ENCODE measurements around the gene MEF2B. TPM values are rescaled to one million over a fixed set of nuclear protein-coding genes. Genes with fewer than 3 reads are reported as not detected.
A peak's percentile ranks its signal among the peaks of the same experiment; 100 is the strongest.

The MEF2B gene
- total and polyA plus RNA-seq, 2 donors (not counting 3 experiments of a cell fraction or from before 2014, with no cell fraction given) = 0.52 to 1.2 TPM

DNA sequence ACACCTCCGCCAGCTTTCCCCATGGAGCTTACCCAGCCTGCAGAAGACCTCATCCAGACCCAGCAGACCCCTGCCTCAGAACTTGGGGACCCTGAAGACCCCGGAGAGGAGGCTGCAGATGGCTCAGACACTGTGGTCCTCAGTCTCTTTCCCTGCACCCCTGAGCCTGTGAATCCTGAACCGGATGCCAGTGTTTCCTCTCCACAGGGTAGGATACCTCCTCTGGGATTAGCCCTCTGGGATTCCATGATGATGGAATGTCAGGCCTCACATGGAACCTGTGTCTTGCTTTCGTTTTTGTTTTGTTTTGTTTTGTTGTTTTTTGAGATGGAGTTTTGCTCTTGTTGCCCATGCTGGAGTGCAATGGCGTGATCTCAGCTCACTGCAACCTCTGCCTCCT lies 23.9 kb upstream of the MEF2B start:
- BruUV-seq (replicated peaks) = no TSS peak
- ChIA-PET CTCF (interaction anchor here (2.9 kb wide), 1 partner anchor 149 kb away, joined by 12 read pairs; no protein-coding TSS in a partner anchor), POLR2A (interaction anchor here (0.6 to 1.1 kb wide), 2 partner anchors 7 to 52 kb away, joined by 4 to 6 read pairs; no protein-coding TSS in a partner anchor)
- Histone ChIP-seq H3K4me2 (ENCODE audit: insufficient read depth, low read length) (peak overlapping the region; percentile 89), H3K4me1 (ENCODE audit: control insufficient read depth, extremely low read depth, insufficient read depth, low read length) (peaks cover 15% of the 10 kb centered on the region), H2AFZ (ENCODE audit: low read depth, low read length) (no peak overlapping the region), H3K9ac (replicated peaks; ENCODE audit: extremely low read depth, insufficient read depth, low read length) (no peak overlapping the region), H3K9me1 (replicated peaks; ENCODE audit: control insufficient read depth, extremely low read depth, insufficient read depth, low read length) (no peaks in the 10 kb centered on the region), H3K4me3 (replicated peaks in 1 of 3; ENCODE audit: insufficient read depth in 1 of 3, low read depth in 1 of 3, low read length in 3 of 3) (no peak overlapping the region), H4K20me1 (replicated peaks; ENCODE audit: control insufficient read depth, extremely low read depth, insufficient read depth, low read length) (no peaks in the 10 kb centered on the region), H3K27ac (ENCODE audit: insufficient read depth, low read depth, low read length) (no peak overlapping the region), H3K79me2 (ENCODE audit: control insufficient read depth, insufficient read depth, low read length) (peaks cover 29% of the 10 kb centered on the region), H3K9me3 (replicated peaks; ENCODE audit: control insufficient read depth, insufficient read depth, low read length) (no peaks in the 10 kb centered on the region), H3K27me3 (ENCODE audit: control insufficient read depth in 2 of 2, insufficient read depth in 2 of 2, low read length in 2 of 2) (no peaks in the 10 kb centered on the region), H3K36me3 (ENCODE audit: control insufficient read depth in 2 of 2, extremely low read depth in 1 of 2, insufficient read depth in 2 of 2, low read length in 2 of 2) (peaks cover 3 to 21% of the 10 kb centered on the region in 2 experiments)
- TF ChIP-seq GATA2 (IDR thresholded peaks at IDR 0.05; ENCODE audit: insufficient read depth, insufficient read length, low read depth, low read length) = no peak
- TF ChIP-seq FOS (IDR thresholded peaks at IDR 0.05; ENCODE audit: borderline replicate concordance, insufficient read depth, low read length) = no peak
- TF ChIP-seq, protein P1, sequence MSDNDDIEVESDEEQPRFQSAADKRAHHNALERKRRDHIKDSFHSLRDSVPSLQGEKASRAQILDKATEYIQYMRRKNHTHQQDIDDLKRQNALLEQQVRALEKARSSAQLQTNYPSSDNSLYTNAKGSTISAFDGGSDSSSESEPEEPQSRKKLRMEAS (IDR thresholded peaks at IDR 0.05; ENCODE audit: insufficient read depth, insufficient read length) = no peak
- intact Hi-C loops (cut with micrococcal nuclease) = loop anchor here (2.0 to 10.0 kb wide), 2 partner anchors 127 to 291 kb away; partner anchors contain the start of genes MAU2 and SUGP1
- FAIRE-seq = no peak
- dilution Hi-C loops (cut with MboI; ENCODE audit: extremely low pct_ligation_motif_present, low sequenced_read_pairs) = no loop called here
- no peak for DNase-seq (ENCODE audit: low read depth, low spot score)

DNA sequence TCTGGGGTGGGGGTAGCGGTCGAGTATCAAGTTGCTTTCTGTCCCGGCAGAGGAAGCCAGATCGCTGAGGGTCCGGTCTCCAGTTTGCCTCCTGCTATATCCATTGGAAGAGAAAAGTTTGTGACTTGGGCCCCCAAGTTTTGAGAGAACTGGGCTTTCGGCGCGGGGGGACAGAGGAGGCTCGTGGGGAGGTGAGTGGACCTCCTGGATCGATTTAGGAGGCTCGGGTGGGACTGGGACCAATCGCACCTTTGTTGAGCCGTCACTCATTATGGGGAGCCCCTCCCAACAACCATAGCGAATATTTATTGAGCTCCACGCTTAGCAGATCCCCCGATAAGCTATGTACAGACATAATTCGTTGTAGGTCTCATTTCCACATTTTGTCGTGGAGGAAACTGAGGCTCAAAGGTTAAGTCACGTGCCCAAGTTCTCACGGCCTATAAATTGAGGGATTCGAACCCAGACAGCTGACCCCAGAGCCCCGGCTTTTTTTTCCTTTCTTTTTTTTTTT lies 22.9 kb upstream of the MEF2B start:
- TF ChIP-seq MYC (IDR thresholded peaks at IDR 0.05; ENCODE audit: low read depth, low read length) (no peak), POLR2AphosphoS5 (IDR thresholded peaks at IDR 0.05; ENCODE audit: insufficient read depth, low read depth, low read length) (peak; percentile 59)
- H3K79me2 ChIP-seq (ENCODE audit: control insufficient read depth, insufficient read depth, low read length) = peaks cover 29% of the 10 kb centered on the region
- H3K4me1 ChIP-seq (ENCODE audit: control insufficient read depth, extremely low read depth, insufficient read depth, low read length) = peaks cover 15% of the 10 kb centered on the region
- H4K20me1 ChIP-seq (replicated peaks; ENCODE audit: control insufficient read depth, extremely low read depth, insufficient read depth, low read length) = no peaks in the 10 kb centered on the region
- CTCF ChIA-PET = interaction anchor here (0.7 to 2.9 kb wide), 3 partner anchors 10 to 150 kb away, joined by 4 to 13 read pairs (median 12); partner anchors contain the start of gene NR2C2AP
- intact Hi-C loops (cut with micrococcal nuclease) = loop anchor here (1.0 to 10.0 kb wide), 4 partner anchors 10 to 292 kb away; partner anchors contain the start of genes MAU2, NR2C2AP and SUGP1
- peak overlapping the region; percentile 69 for H3K9ac ChIP-seq (replicated peaks; ENCODE audit: extremely low read depth, insufficient read depth, low read length)
- H3K4me2 ChIP-seq (ENCODE audit: insufficient read depth, low read length) = peak overlapping the region; percentile 89
- peak overlapping the region; percentile 67 for H2AFZ ChIP-seq (ENCODE audit: low read depth, low read length)
- peak overlapping the region; percentile 72 to 94 (median 75) for H3K4me3 ChIP-seq (replicated peaks in 1 of 3; ENCODE audit: insufficient read depth in 1 of 3, low read depth in 1 of 3, low read length in 3 of 3)
- H3K9me1 ChIP-seq (replicated peaks; ENCODE audit: control insufficient read depth, extremely low read depth, insufficient read depth, low read length) = no peaks in the 10 kb centered on the region
- FAIRE-seq (no peak), DNase-seq (ENCODE audit: low read depth, low spot score) (no peak)
- TSS peak; percentile 70 for BruUV-seq (replicated peaks)
- POLR2A ChIA-PET = interaction anchor here (0.6 to 1.1 kb wide), 4 partner anchors 8 to 629 kb away, joined by 3 to 6 read pairs (median 4); no protein-coding TSS in a partner anchor
- no peaks in the 10 kb centered on the region for H3K9me3 ChIP-seq (replicated peaks; ENCODE audit: control insufficient read depth, insufficient read depth, low read length)
- dilution Hi-C loops (cut with MboI; ENCODE audit: extremely low pct_ligation_motif_present, low sequenced_read_pairs) = no loop called here
- H3K27me3 ChIP-seq (ENCODE audit: control insufficient read depth in 2 of 2, insufficient read depth in 2 of 2, low read length in 2 of 2) = no peaks in the 10 kb centered on the region
- peaks cover 0 to 12% of the 10 kb centered on the region in 2 experiments for H3K36me3 ChIP-seq (ENCODE audit: control insufficient read depth in 2 of 2, extremely low read depth in 1 of 2, insufficient read depth in 2 of 2, low read length in 2 of 2)
- peak overlapping the region; percentile 61 for H3K27ac ChIP-seq (ENCODE audit: insufficient read depth, low read depth, low read length)
